Astrocyte of the spinal cord (primary cell): Measurements from ENCODE around the gene AP2B1.

Source experiments
- DNase-seq: peaks from one replicate; pipeline ENCODE4 v3.0.0; 2011; ENCODE audit warnings: low read depth, low spot score
- H3K4me3 ChIP-seq: 2 replicates; pipeline ENCODE4 v1.5.1; 2011; ENCODE audit warnings: low read depth, mild to moderate bottlenecking, low read length, moderate library complexity
- CTCF ChIP-seq: IDR thresholded peaks from 2 replicates; pipeline ENCODE4 v1.5.1; 2012; ENCODE audit warnings: low read depth, mild to moderate bottlenecking, low read length, inconsistent platforms
- in situ Hi-C: cut with HindIII; loops from 2 replicates; pipeline ENCODE4 v1.10.0; 2017; ENCODE audit warnings: low sequenced_read_pairs

The AP2B1 gene

GRCh38 chr17:35773679-35774425 is 186.7 kb downstream of the AP2B1 start:
- TF ChIP-seq CTCF = no peak

GRCh38 chr17:35774499-35774898 is 187.4 kb downstream of the AP2B1 start:
- no peak overlapping the region for H3K4me3 ChIP-seq
- in situ Hi-C loops = no loop called here

More at GRCh38 chr17:35773679-35774425, 186.7 kb downstream of the AP2B1 start:
- in situ Hi-C loops = no loop called here
- no peak for DNase-seq
- no peak overlapping the region for H3K4me3 ChIP-seq

GRCh38 chr17:35775039-35775438 is 187.9 kb downstream of the AP2B1 start:
- no peak overlapping the region for H3K4me3 ChIP-seq
- in situ Hi-C loops = no loop called here
- DNase-seq = no peak
- no peak for TF ChIP-seq CTCF

More at GRCh38 chr17:35774499-35774898, 187.4 kb downstream of the AP2B1 start:
- TF ChIP-seq CTCF = no peak
- peak; percentile 68 for DNase-seq

- DNase-seq = no peak
- no peak overlapping the region for H3K4me3 ChIP-seq
- in situ Hi-C loops = no loop called here
- no peak for TF ChIP-seq CTCF
These were observed 188.5 kb downstream of the AP2B1 start for GRCh38 chr17:35775583-35775982.
